IgD-negative memory B cell (primary cell): ENCODE results near the gene AARS2. TPM values are rescaled to one million over a fixed set of nuclear protein-coding genes. Genes with fewer than 3 reads are reported as not detected.
A peak's percentile ranks its signal among the peaks of the same experiment; 100 is the strongest.

Experiments used
- H3K27ac Mint-ChIP-seq, 3 donors: one replicate each; pipeline ENCODE4 v1.8.0; 2020 to 2022; ENCODE audit warnings: mild to moderate bottlenecking in 3 of 3, mixed read lengths in 3 of 3, moderate library complexity in 1 of 3
- H3K27me3 Mint-ChIP-seq: one replicate; pipeline ENCODE4 v1.8.0; 2021; ENCODE audit warnings: mixed read lengths
- H3K36me3 Mint-ChIP-seq: one replicate; pipeline ENCODE4 v1.8.0; 2020; ENCODE audit warnings: mild to moderate bottlenecking, mixed read lengths
- H3K4me1 Mint-ChIP-seq, 3 donors: one replicate each; pipeline ENCODE4 v1.8.0; 2020 to 2022; ENCODE audit warnings: mixed read lengths in 3 of 3, mild to moderate bottlenecking in 1 of 3
- H3K4me3 Mint-ChIP-seq, 4 donors: one replicate each; pipeline ENCODE4 v1.8.0; 2020 to 2022; ENCODE audit warnings: mild to moderate bottlenecking in 4 of 4, mixed read lengths in 4 of 4, moderate library complexity in 3 of 4
- H3K9me3 Mint-ChIP-seq, 3 donors: one replicate each; pipeline ENCODE4 v1.8.0; 2020 to 2021; ENCODE audit warnings: mixed read lengths in 3 of 3, mild to moderate bottlenecking in 1 of 3
- polyA plus RNA-seq: library from polyadenylated mRNA; unstranded; fragments of 300-500 nt; fragmentation: Illumina TruSeq; gene quantifications from one replicate; pipeline ENCODE4 v1.2.3, GENCODE V29; 2021

Gene AARS2
- polyA plus RNA-seq, 1 donor from 2014 or later: 10.2 TPM

GRCh38 chr6:44269921-44270525 is 43.1 kb downstream of the AARS2 start, which contains the start of gene TMEM151B:
TSS of gene TMEM151B (plus strand) at chr6:44270450. CDS start at chr6:44270743, 293 bp downstream.
- no peaks in the 10 kb centered on the region for H3K9me3 Mint-ChIP-seq
- H3K4me3 Mint-ChIP-seq: peak within 1 kb of the TSS; percentile 68 to 88 (median 79)
- peaks cover 17 to 20% (median 20%) of the 10 kb centered on the region in 3 donors for H3K4me1 Mint-ChIP-seq
- peaks cover 34% of the 10 kb centered on the region for H3K27me3 Mint-ChIP-seq
- no peaks in the 10 kb centered on the region for H3K36me3 Mint-ChIP-seq
- peak within 1 kb of the TSS in 2 of 3 donors; percentile 8 to 39 for H3K27ac Mint-ChIP-seq

GRCh38 chr6:44269178-44269920 is 43.8 kb downstream of the AARS2 start:
- Mint-ChIP-seq H3K9me3 (no peaks in the 10 kb centered on the region), H3K36me3 (no peaks in the 10 kb centered on the region), H3K27me3 (peaks cover 29% of the 10 kb centered on the region), H3K4me3 (peak overlapping the region in 3 of 4 donors; percentile 64 to 72 (median 68)), H3K27ac (peak overlapping the region in 2 of 3 donors; percentile 8 to 39), H3K4me1 (peaks cover 17 to 20% (median 18%) of the 10 kb centered on the region in 3 donors)

- H3K27ac Mint-ChIP-seq: peak overlapping the region in 2 of 3 donors; percentile 43 to 99
- peaks cover 23% of the 10 kb centered on the region for H3K27me3 Mint-ChIP-seq
- peak overlapping the region in 2 of 4 donors; percentile 25 to 97 for H3K4me3 Mint-ChIP-seq
- no peaks in the 10 kb centered on the region for H3K9me3 Mint-ChIP-seq
- peaks cover 21 to 24% (median 21%) of the 10 kb centered on the region in 3 donors for H3K4me1 Mint-ChIP-seq
- H3K36me3 Mint-ChIP-seq: no peaks in the 10 kb centered on the region
Observed at GRCh38 chr6:44268095-44268628, 45.0 kb downstream of the AARS2 start.

- Mint-ChIP-seq H3K4me3 (peak overlapping the region; percentile 3 to 100 (median 76)), H3K4me1 (peaks cover 28 to 30% (median 29%) of the 10 kb centered on the region in 3 donors), H3K27me3 (peaks cover 19% of the 10 kb centered on the region), H3K9me3 (no peaks in the 10 kb centered on the region), H3K36me3 (no peaks in the 10 kb centered on the region), H3K27ac (peak overlapping the region in 2 of 3 donors; percentile 14 to 99)
Observed at GRCh38 chr6:44267252-44267651, 45.9 kb downstream of the AARS2 start.

GRCh38 chr6:44266347-44266746 is 46.8 kb downstream of the AARS2 start:
- no peaks in the 10 kb centered on the region for H3K9me3 Mint-ChIP-seq
- peak overlapping the region; percentile 99 to 100 (median 99) for H3K27ac Mint-ChIP-seq
- no peaks in the 10 kb centered on the region for H3K36me3 Mint-ChIP-seq
- H3K4me3 Mint-ChIP-seq: peak overlapping the region; percentile 97 to 100 (median 100)
- H3K27me3 Mint-ChIP-seq: peaks cover 15% of the 10 kb centered on the region
- H3K4me1 Mint-ChIP-seq: peaks cover 29 to 36% (median 35%) of the 10 kb centered on the region in 3 donors

- Mint-ChIP-seq H3K4me3 (peak overlapping the region; percentile 97 to 100 (median 100)), H3K36me3 (peaks cover 4% of the 10 kb centered on the region), H3K27me3 (peaks cover 13% of the 10 kb centered on the region), H3K4me1 (peaks cover 35 to 41% (median 40%) of the 10 kb centered on the region in 3 donors), H3K27ac (peak overlapping the region; percentile 99 to 100 (median 99)), H3K9me3 (no peaks in the 10 kb centered on the region)
Observed at GRCh38 chr6:44265722-44266233, 47.4 kb downstream of the AARS2 start.

- Mint-ChIP-seq H3K4me3 (peak within 1 kb of the TSS; percentile 97 to 100 (median 100)), H3K27me3 (peaks cover 13% of the 10 kb centered on the region), H3K9me3 (no peaks in the 10 kb centered on the region), H3K4me1 (peaks cover 40 to 46% (median 44%) of the 10 kb centered on the region in 3 donors), H3K27ac (peak within 1 kb of the TSS; percentile 99 to 100 (median 99)), H3K36me3 (peaks cover 5% of the 10 kb centered on the region)
Observed at GRCh38 chr6:44265007-44265721, 48.0 kb downstream of the AARS2 start, which contains the start of gene NFKBIE. TSS of gene NFKBIE (minus strand) at chr6:44265551. CDS start at chr6:44265346, 205 bp downstream.

GRCh38 chr6:44264154-44265006 is 48.8 kb downstream of the AARS2 start:
- peaks cover 40 to 44% (median 40%) of the 10 kb centered on the region in 3 donors for H3K4me1 Mint-ChIP-seq
- H3K27me3 Mint-ChIP-seq: peaks cover 5% of the 10 kb centered on the region
- H3K4me3 Mint-ChIP-seq: peak overlapping the region; percentile 97 to 100 (median 100)
- H3K36me3 Mint-ChIP-seq: peaks cover 5% of the 10 kb centered on the region
- peak overlapping the region; percentile 99 to 100 (median 99) for H3K27ac Mint-ChIP-seq
- H3K9me3 Mint-ChIP-seq: no peaks in the 10 kb centered on the region

- peaks cover 39 to 49% (median 43%) of the 10 kb centered on the region in 3 donors for H3K4me1 Mint-ChIP-seq
- H3K27me3 Mint-ChIP-seq: peaks cover 2% of the 10 kb centered on the region
- peaks cover 7% of the 10 kb centered on the region for H3K36me3 Mint-ChIP-seq
- H3K9me3 Mint-ChIP-seq: no peaks in the 10 kb centered on the region
- H3K4me3 Mint-ChIP-seq: peak overlapping the region; percentile 97 to 100 (median 100)
- peak overlapping the region; percentile 99 to 100 (median 99) for H3K27ac Mint-ChIP-seq
Observed at GRCh38 chr6:44263354-44264100, 49.6 kb downstream of the AARS2 start.

- peaks cover 5% of the 10 kb centered on the region for H3K27me3 Mint-ChIP-seq
- peak overlapping the region; percentile 99 to 100 (median 99) for H3K27ac Mint-ChIP-seq
- H3K4me3 Mint-ChIP-seq: peak overlapping the region; percentile 97 to 100 (median 100)
- H3K4me1 Mint-ChIP-seq: peaks cover 43 to 55% (median 47%) of the 10 kb centered on the region in 3 donors
- no peaks in the 10 kb centered on the region for H3K9me3 Mint-ChIP-seq
- peaks cover 7% of the 10 kb centered on the region for H3K36me3 Mint-ChIP-seq
Observed at GRCh38 chr6:44262467-44263353, 50.4 kb downstream of the AARS2 start.

GRCh38 chr6:44261581-44261980 is 51.6 kb downstream of the AARS2 start:
- Mint-ChIP-seq H3K4me1 (peaks cover 45 to 55% (median 46%) of the 10 kb centered on the region in 3 donors), H3K27ac (peak overlapping the region; percentile 99 to 100 (median 99)), H3K36me3 (peaks cover 7% of the 10 kb centered on the region), H3K4me3 (peak overlapping the region in 3 of 4 donors; percentile 76 to 100 (median 97)), H3K9me3 (no peaks in the 10 kb centered on the region), H3K27me3 (peaks cover 5% of the 10 kb centered on the region)
